Measurements from ENCODE around the gene CISTR.
"Not testable (repeated sequence)": the region's sequence is repeated elsewhere in the genome, so short reads cannot be mapped to it uniquely, and the experiment has no call there.

Gene CISTR

GRCh38 chr12:53751336-53752191 lies at the start of gene CISTR:
Gene CISTR (minus strand): TSS chr12:53751979.
- DNase-seq: no peak

GRCh38 chr12:53798575-53798974 lies 46.8 kb upstream of the CISTR start:
- no peak for DNase-seq

GRCh38 chr12:53795927-53796326 lies 44.1 kb upstream of the CISTR start:
- no peak for DNase-seq

GRCh38 chr12:53793221-53793620 lies 41.4 kb upstream of the CISTR start:
- no peak for DNase-seq

- no peak for DNase-seq
These were observed 40.1 kb upstream of the CISTR start for GRCh38 chr12:53791735-53792326.

- DNase-seq: no peak
These were observed 37.8 kb upstream of the CISTR start for GRCh38 chr12:53789570-53789969.

- DNase-seq: no peak
These were observed 37.1 kb upstream of the CISTR start for GRCh38 chr12:53788892-53789291.

GRCh38 chr12:53786411-53786810 lies 34.6 kb upstream of the CISTR start:
- no peak for DNase-seq

GRCh38 chr12:53785161-53785560 lies 33.4 kb upstream of the CISTR start:
- no peak for DNase-seq

- DNase-seq: no peak
These were observed 30.4 kb upstream of the CISTR start for GRCh38 chr12:53782093-53782703.

GRCh38 chr12:53781228-53781801 lies 29.5 kb upstream of the CISTR start:
- DNase-seq: no peak

- DNase-seq: no peak
These were observed 28.5 kb upstream of the CISTR start for GRCh38 chr12:53780323-53780722.

- not testable (repeated sequence) for DNase-seq
These were observed 27.9 kb upstream of the CISTR start for GRCh38 chr12:53779679-53780078.

- DNase-seq: no peak
These were observed 26.3 kb upstream of the CISTR start for GRCh38 chr12:53777936-53778644.

GRCh38 chr12:53777412-53777811 lies 25.6 kb upstream of the CISTR start:
- no peak for DNase-seq

GRCh38 chr12:53776872-53777271 lies 25.1 kb upstream of the CISTR start:
- DNase-seq: no peak

GRCh38 chr12:53775478-53776145 lies 23.8 kb upstream of the CISTR start:
- no peak for DNase-seq

- no peak for DNase-seq
These were observed 18.5 kb upstream of the CISTR start for GRCh38 chr12:53770281-53770680.

- no peak for DNase-seq
These were observed 17.2 kb upstream of the CISTR start for GRCh38 chr12:53768976-53769375.

- DNase-seq: no peak
These were observed 15.1 kb upstream of the CISTR start for GRCh38 chr12:53766881-53767280.

- no peak for DNase-seq
These were observed 14.1 kb upstream of the CISTR start for GRCh38 chr12:53765891-53766290.

GRCh38 chr12:53764615-53765014 lies 12.8 kb upstream of the CISTR start:
- DNase-seq: no peak

All from DMS79 (cell line).